Neural cell (in vitro differentiated cells): ENCODE measurements around the gene PAPOLA.
A peak's percentile ranks its signal among the peaks of the same experiment; 100 is the strongest.

Source experiments
- EP300 ChIP-seq: fragments of 450-650 bp; conservative IDR thresholded peaks from 2 replicates; pipeline ENCODE4 v1.6.1; 2014; ENCODE audit warnings: antibody characterized with exemption, mild to moderate bottlenecking, moderate library complexity; ENCODE audit not compliant: poor library complexity, severe bottlenecking
- EZH2 ChIP-seq: fragments of 200-600, 300-800 bp; shearing (Covaris generic), sonication (generic); IDR thresholded peaks from 2 replicates; pipeline ENCODE4 v1.6.1; 2014; ENCODE audit warnings: antibody characterized with exemption, low read length, borderline replicate concordance, mild to moderate bottlenecking; ENCODE audit not compliant: insufficient read depth, poor library complexity, severe bottlenecking
- MXI1 ChIP-seq: fragments of 450-650 bp; conservative IDR thresholded peaks from 2 replicates; pipeline ENCODE4 v1.6.1; 2014; ENCODE audit warnings: antibody characterized with exemption, mild to moderate bottlenecking; ENCODE audit not compliant: poor library complexity, severe bottlenecking
- POLR2AphosphoS5 ChIP-seq: IDR thresholded peaks from 2 replicates; pipeline ENCODE4 v1.6.1; 2012
- RAD21 ChIP-seq: fragments of 450-650 bp; conservative IDR thresholded peaks from 2 replicates; pipeline ENCODE4 v1.6.1; 2014; ENCODE audit warnings: antibody characterized with exemption, mild to moderate bottlenecking, moderate library complexity
- SMC3 ChIP-seq: fragments of 450-650 bp; conservative IDR thresholded peaks from 2 replicates; pipeline ENCODE4 v1.6.1; 2014; ENCODE audit warnings: antibody characterized with exemption, mild to moderate bottlenecking, moderate library complexity; ENCODE audit not compliant: poor library complexity
- TAF1 ChIP-seq: IDR thresholded peaks from 2 replicates; pipeline ENCODE4 v1.6.1; 2012; ENCODE audit warnings: low read depth
- TF ChIP-seq, protein P1 (sequence below): fragments of 450-650 bp; IDR thresholded peaks from 2 replicates; pipeline ENCODE4 v1.5.1; 2014; ENCODE audit warnings: antibody characterized with exemption, mild to moderate bottlenecking, moderate library complexity; ENCODE audit not compliant: poor library complexity, severe bottlenecking
- TF ChIP-seq, protein P2 (sequence below): IDR thresholded peaks from 2 replicates; pipeline ENCODE4 v1.6.1; 2012; ENCODE audit warnings: borderline replicate concordance

DNA sequence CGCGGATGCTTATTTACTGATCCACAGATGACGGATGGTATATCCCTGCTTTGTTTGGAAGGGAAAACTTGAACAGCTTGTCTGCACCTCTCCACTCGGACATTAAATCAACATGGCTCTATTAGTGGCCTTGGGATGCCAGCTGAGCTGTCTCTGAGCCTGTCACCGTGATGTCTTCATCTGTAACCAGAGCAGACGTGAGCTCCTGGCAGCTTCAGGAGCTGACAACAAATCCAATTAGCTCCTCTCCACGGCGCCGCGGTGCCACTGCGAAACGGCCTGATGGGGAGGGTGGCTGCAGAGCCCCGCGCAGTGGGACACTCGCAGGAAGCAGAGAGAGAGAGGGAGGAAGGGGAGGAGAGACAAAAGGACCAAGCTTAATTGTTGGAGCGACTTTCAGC is 112.3 kb downstream of the PAPOLA start:
- TF ChIP-seq POLR2AphosphoS5 (peak; percentile 39), EZH2 (no peak), TAF1 (no peak), EP300 (peak; percentile 53), RAD21 (no peak), SMC3 (no peak), MXI1 (no peak)
- TF ChIP-seq, protein P1, sequence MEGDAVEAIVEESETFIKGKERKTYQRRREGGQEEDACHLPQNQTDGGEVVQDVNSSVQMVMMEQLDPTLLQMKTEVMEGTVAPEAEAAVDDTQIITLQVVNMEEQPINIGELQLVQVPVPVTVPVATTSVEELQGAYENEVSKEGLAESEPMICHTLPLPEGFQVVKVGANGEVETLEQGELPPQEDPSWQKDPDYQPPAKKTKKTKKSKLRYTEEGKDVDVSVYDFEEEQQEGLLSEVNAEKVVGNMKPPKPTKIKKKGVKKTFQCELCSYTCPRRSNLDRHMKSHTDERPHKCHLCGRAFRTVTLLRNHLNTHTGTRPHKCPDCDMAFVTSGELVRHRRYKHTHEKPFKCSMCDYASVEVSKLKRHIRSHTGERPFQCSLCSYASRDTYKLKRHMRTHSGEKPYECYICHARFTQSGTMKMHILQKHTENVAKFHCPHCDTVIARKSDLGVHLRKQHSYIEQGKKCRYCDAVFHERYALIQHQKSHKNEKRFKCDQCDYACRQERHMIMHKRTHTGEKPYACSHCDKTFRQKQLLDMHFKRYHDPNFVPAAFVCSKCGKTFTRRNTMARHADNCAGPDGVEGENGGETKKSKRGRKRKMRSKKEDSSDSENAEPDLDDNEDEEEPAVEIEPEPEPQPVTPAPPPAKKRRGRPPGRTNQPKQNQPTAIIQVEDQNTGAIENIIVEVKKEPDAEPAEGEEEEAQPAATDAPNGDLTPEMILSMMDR: no peak
- TF ChIP-seq, protein P2, sequence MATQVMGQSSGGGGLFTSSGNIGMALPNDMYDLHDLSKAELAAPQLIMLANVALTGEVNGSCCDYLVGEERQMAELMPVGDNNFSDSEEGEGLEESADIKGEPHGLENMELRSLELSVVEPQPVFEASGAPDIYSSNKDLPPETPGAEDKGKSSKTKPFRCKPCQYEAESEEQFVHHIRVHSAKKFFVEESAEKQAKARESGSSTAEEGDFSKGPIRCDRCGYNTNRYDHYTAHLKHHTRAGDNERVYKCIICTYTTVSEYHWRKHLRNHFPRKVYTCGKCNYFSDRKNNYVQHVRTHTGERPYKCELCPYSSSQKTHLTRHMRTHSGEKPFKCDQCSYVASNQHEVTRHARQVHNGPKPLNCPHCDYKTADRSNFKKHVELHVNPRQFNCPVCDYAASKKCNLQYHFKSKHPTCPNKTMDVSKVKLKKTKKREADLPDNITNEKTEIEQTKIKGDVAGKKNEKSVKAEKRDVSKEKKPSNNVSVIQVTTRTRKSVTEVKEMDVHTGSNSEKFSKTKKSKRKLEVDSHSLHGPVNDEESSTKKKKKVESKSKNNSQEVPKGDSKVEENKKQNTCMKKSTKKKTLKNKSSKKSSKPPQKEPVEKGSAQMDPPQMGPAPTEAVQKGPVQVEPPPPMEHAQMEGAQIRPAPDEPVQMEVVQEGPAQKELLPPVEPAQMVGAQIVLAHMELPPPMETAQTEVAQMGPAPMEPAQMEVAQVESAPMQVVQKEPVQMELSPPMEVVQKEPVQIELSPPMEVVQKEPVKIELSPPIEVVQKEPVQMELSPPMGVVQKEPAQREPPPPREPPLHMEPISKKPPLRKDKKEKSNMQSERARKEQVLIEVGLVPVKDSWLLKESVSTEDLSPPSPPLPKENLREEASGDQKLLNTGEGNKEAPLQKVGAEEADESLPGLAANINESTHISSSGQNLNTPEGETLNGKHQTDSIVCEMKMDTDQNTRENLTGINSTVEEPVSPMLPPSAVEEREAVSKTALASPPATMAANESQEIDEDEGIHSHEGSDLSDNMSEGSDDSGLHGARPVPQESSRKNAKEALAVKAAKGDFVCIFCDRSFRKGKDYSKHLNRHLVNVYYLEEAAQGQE: no peak
